NCI-H2107 treated with DMSO at 0.1 percent for 48 hours (cell line): ENCODE measurements around the gene CPNE4.

Experiments
- DNase-seq: peaks from one replicate; lab custom pipeline; 2025; ENCODE audit not compliant: unreplicated experiment; lab: John Stamatoyannopoulos, UW

Gene CPNE4

DNA sequence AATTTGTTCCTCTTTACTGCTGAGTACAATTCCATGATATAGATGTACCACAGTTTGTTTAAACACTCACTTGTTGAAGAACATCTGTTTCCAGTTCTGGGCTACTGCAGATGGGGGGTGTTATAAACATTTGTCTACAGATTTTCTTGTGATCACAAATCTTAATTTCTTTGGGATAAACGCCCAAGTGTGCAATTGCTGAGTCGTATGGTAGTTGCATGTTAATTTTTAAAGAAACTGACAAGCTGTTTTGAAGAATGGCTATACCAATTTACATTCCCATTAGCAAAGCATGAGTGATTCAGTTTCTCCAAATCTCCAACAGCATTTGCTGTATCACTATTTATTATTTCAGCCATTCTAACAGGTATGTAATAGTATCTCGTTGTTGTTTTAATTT, 290.0 kb downstream of the CPNE4 start:
- DNase-seq = no peak

DNA sequence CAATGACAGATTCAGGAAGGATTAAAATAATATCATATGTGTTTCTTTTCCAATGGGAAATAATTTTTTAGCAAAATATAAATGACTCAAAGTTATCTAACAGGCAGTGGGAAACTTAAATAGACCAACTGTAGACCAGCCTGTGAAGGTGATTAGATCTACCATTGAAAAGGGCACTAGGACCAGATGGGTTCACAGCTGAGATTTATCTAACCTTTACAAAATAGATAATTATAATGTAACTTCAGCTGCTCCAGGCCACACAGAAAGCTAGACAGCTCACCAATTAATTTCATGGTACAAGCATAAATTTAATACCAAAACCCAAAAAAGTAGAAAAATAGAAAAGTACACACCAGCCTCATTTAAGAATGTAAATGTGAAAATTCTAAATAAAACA, 291.7 kb downstream of the CPNE4 start:
- no peak for DNase-seq

DNA sequence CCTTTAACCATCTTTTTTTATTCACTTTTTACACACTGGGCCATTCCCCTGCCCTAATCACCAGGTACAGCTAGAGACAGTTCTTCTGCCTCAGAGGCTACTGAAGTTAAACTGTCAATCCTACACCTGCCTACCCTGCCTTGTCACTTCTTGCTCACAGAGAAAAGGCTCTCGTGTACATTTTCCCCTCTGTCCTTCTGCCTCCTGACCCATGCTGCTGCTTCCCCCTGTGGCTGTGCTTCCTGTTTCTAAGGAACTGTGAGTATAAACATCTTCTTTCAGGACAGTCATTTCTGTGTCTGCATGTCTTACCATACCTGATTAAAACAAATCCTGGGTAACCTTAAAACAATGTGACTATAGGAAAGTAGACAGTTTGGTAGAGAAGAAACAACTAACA, 295.6 kb downstream of the CPNE4 start:
- DNase-seq = no peak

DNA sequence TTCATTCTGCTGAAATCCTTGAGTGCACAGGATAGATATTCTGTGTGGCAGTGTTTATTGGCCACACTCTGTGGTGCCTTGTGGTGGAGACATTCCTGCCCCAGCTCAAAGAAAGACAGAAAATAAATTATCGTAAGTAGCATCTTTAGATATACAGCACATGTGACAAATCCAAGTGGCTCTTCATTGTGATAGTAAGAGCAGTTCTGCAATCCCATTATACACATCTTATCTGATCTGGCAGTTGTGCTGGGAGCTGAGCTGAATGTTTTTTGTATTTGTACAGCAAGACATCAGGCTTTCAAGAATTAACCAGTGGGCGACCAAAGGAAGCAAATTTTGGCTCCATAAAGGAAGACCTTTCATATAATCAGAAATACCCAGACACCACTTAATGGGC, 296.7 kb downstream of the CPNE4 start:
- no peak for DNase-seq

DNA sequence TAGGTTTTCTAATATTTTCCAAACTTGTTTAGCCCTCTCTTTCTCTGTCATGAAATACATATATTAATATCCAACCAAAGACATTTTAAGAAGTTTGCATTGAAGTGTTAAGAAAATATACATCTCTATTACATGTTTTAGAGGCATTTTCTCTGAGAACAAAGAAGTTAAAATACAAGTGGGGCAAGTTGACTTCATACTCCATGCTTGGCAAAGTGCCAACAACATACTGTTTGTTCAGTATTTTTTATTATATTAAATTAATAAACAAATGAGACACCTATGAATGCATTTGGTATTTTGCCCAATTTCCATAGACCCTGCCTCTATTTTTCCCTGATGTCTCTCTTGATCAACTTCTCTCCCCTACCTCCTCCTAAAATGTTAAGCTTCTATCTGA, 299.3 kb downstream of the CPNE4 start:
- no peak for DNase-seq

DNA sequence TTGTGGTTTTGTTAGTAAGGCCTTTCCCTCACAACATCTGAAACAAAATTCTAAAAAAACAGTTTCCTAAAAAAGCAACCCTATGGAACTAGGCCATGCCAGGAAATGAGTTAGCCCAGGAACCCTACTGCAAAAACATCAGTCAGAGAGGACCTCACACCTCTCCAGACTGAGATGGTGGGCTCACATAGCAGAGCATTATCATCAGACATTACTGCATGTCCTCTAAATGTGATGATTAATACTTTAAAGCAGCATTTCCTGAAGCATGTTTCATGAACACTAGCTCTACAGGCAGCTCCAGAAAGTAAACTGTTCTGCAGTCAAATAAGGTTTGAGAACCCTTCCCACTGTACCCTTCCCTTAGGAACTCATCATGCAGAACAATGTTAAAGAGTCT, 299.7 kb downstream of the CPNE4 start:
- DNase-seq = no peak

DNA sequence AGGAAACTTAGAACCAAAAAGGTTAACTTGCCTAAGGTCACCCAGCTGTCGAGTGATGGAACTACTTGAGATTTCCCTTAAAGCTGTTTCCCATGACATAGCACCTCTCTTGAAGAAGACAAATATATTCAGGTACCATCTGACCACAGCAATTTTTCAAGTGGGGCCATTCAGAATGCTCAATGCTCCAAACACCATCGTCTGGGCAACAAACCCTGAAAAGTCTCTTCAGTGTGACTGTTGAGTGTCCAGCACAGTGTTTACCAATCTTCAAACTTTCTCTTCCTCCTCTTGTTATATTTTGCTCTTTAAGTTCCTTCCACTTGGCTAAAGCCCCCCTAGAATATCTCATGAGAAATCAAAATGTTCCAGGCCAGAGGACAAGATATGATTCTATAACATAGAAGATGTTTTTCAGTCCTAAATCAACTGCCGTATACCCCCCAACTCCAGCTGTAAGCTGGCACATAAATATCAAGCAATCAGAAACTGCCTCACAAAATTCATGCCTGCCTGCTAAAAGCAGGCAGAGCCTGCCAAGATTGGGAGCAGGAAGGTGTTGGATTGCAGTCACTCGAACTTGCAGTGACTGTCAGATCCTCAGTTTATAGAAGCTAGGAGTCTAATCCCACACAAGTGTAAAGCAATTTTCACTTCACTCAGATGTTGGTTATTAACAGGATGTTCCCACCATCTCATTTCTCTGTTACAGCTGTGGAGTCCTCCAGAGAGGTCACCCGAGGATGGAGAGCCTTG, 301.6 kb downstream of the CPNE4 start:
- no peak for DNase-seq

DNA sequence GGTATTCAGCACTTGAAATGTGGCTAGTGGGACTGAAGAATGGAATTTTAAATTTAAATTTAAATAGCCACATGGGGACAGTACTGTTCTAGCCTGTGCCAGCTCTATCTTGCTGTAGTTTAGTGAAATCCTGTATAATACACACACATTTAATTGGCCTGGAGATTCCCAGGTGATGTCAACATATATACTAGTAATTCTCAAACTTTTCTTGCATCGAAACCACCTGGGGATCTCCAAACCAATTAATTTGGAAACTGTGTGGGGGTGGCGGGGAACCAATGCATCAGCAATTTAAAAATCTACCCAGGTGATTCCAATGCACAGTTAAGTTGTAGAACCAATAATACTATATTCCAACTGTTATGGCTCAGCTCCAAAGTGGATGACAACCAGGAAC, 303.1 kb downstream of the CPNE4 start:
- DNase-seq = no peak

DNA sequence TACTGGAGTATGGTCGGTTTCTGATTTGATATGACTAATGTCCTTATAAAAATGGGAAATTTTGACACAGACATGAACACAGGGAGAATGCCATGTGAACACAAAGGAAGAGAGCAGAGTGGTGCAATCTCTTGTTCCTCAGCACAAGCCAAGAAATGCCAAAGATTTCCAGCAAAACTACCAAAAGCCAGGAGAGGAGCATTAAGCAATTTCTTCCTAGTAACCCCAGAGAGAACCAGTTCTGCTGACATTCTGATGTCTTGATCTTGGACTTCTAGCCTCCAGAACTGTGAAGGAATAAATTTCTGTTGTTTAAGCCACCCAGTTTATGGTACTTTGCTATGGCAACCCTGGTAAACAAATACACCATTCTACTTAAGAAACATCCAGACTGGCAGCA, 304.2 kb downstream of the CPNE4 start:
- no peak for DNase-seq

DNA sequence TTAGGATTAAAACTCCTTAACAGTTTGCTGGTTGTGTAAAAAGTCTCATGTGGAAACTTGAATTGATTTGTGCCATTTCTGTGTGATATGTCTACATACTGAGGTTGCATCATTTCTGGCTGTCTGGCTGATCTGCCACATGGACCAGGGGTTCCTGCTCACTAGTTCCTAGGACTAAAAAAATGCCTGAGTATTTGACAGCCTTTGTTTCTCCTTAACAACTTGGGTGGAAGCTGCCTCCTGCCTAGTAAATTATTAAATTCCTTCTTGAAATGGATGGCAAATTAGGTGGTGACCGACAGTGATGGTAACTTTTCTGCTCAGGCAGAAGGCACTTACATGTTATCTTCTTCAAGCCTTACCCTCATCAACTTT, 305.2 kb downstream of the CPNE4 start:
- DNase-seq = no peak

DNA sequence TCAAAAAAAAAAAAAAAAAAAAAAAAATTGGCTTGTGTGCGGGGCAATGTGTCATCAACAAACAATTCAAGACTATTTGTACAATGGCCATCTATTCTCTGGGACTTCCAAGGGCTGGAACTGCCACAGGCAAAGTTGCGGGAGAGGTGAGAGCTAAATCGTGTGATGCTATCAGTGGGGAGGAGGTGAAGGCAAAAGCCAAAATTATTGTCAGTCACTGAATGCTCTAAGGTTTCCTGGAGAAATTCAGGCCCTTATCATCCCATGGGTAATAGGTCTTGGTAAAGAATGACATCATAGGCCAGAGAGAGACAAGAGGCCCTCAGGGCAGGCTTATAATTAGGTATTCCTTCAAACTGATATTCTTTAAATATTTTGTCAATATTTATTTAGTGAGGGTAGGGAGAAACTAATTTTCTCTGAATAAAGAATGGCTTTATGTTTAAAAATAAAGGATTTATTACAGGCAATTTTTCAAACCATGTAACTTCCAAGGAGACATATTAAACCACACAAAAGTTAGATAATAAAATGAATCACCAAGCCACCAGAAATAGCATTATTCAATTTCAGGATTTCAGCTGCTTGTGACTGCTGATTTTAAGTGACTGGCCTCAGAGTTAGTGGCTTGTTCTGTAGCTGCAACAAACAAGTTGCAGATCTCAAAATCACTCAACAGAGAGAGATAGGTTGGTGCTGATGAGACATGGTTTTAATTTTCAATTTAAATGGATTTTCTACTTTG, 305.7 kb downstream of the CPNE4 start:
- DNase-seq = no peak

DNA sequence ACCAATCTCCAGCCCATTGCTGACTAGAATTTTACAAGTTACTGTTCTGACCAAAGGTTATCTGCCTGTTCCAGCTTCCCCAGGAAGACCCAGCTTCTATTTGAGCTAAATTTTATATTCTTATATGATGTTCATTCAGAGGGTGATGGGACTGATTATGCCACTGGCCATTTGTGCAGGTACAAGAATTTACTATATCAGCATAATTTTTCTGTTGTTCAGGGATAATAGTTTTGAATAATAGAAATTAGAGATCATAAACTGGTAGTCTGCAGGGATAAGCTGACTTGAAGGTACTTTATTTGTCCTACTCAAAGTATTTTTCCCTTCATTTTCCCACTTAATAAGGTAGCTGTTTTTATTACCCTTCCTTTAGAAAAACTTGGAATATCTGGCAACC, 309.4 kb downstream of the CPNE4 start:
- DNase-seq = no peak

DNA sequence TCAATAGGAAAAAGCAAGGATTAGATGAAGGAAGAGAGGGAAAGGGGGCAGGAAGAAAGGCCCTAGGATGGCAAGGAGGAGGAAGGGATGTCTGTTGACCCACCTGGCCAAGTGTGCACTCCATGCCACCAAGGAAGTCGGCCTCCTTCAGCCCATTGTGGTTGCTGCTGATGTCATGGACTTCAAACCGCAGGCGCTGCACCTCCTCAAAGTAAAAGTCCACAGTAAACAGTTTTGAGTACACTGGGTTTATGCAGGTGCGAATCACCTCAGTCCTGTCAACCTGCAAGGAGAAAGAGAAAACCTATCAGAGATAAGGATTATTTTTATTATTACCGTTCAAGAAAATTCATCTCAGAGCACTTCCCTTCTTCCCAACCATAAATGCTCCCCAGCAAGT, 311.5 kb downstream of the CPNE4 start:
- DNase-seq = no peak

DNA sequence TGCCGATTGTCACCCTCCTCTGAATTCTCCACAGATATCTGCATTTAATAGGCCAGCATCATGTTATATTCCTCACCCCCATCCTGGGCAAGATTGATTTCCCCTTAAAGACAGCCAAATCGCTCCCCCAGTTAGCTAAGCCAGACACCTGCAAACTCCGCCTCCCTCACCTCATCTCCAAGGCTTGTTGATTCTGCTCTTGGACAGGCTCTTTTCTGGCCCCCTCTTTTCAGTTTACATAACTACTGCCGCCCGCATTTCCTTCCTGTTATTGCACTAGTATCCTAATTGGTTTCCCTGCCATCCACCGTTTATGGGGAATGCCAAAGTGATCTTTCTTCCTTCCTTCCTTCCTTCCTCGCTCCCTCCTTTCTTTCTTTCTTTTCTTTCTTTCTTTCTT, 317.3 kb downstream of the CPNE4 start:
- no peak for DNase-seq

DNA sequence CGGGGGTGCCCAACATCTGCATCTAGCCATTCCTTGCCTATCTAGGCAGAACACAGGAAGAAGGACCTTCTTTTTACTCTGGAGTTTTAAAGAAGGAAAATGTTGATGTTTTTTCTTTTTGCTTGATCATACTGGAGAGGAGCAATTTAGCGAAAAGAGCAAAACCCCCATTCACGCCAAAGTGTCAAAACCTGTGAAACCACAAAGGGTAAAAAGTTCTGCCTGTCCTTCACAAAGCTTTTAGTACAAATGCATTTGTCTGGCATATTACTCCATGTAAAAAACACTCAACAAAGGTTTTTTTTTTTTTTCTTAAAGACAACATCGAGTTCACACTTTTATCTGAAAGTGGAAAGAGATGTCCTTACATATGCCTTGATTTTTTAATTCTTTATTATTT, 317.9 kb downstream of the CPNE4 start:
- DNase-seq = no peak

DNA sequence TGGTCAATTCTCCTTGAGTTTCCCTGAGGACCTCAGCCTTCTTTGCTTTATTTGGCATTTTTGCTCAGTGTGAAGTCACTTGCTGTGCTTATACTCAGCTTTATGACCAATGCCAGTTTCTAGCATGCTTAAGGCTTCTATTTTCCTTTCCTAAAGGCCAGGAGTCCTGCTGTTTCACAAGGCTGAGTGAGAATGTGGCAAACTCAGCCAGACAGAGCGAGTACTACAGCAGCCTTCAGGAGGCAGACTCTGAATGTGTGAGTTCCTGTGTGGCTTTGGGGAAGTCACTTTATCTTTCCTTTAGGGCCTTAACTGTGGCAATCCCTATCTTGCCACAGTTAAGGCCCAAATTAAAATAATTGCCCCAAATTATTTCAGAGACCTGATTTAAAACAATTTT, 318.8 kb downstream of the CPNE4 start:
- no peak for DNase-seq

DNA sequence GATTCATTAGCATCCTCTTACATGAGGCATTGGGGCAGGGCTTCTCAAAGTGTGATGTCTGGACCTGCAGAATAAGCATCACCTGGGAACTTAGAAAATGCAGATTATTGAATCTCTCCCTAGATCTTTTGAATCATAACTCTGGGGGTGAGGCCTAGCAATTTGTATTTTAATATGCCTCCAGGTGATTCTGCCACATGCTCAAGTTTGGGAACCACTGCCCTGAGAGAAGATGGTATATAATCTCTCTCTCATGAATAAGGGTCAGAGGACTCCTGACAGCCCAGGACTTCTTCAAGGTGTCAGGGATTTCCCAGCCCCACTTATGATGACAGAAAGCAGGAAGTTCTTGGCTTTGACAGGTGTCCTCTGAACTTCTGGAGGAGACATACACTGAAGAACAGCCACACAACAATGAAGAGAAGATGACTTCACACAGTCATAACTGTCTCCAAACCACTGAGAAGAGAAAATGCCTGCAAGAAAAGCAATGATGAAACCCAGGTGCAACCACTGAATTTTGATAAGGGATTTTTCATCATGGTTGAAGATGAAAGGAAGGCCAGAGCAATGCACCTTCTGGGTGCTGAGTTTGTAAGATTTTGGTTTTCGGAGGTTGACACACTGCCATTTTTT, 320.1 kb downstream of the CPNE4 start:
- no peak for DNase-seq

DNA sequence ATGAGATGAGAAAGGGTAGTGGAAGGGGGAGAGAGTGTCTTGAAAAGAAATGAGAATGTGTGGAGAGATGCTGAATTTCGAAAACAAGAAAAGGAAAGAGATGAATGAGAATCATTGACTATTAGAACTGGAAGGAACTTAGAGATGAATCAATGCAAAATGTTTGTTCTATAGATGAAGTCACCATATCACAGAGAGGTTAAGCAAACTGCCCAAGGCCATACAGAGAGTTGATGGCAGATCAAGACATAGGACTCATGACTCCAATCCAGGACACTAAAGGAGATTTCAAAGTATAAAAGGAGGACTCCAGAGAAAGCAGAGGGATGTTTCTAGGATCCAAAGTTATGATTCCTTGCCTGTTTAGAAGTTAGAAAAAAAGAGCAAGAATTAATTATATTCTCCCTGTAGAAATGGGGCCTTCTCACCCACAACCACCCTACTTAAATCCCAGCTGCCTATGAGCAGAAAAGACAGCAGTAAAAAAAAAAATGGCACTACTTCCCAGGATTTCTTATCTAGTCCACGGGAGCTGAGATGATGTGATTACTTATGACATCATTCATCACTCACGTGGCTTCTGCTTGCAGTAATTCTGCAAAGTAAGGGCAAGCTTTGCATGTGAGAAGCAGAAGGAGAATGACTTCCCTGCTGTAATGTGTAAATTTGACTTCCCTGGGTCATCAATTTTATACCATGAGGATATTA, 321.2 kb downstream of the CPNE4 start:
- DNase-seq = no peak

DNA sequence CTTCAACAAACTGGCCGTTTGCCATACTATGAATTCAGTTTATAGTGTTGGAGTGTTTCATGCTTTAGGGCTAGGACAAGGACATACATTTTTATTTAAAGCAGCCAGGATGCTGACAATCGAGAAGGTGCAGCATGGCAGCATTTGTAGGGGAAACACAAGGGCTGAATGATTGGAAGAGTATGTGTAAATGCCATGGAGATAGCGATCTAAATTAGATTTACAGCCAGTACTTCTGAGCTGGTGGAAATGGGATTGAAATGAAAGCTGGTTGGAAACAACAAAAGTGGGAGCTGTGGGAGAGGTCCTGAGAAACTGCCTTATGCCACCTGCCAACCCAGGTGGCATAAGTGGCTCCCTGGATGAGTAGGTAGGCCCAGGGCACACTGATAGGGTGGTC, 322.2 kb downstream of the CPNE4 start:
- DNase-seq = no peak

DNA sequence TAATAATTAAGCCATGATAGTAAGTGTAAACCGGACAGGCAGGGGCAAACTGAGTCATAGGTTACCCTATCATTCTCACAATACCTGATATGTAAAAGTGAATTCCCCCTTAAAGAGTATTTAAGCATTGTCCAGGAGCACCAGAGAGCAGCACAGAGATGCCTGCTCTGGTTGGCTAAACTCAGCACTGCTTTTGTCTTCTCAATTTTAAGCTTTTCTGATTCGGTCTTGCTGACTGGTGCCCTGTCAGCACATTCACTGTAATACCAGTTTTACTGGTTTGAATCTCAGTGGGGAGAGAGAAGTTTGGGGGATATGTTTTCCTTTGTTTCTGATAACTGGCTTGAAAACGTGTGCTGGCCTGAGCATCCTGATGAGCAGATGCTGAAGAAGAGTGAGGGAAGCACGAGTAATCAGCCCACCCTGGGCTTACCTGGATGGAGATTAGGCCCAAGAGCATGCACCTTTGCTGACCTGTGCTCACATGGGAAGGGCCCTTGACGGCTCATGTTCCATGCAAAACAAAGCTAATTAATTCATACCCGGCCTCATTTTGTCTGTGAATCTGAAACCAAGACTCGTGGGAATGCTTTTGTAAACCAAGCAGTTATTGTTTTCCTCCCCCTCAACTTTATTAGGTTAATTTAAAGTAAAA, 323.6 kb downstream of the CPNE4 start:
- DNase-seq = no peak

DNA sequence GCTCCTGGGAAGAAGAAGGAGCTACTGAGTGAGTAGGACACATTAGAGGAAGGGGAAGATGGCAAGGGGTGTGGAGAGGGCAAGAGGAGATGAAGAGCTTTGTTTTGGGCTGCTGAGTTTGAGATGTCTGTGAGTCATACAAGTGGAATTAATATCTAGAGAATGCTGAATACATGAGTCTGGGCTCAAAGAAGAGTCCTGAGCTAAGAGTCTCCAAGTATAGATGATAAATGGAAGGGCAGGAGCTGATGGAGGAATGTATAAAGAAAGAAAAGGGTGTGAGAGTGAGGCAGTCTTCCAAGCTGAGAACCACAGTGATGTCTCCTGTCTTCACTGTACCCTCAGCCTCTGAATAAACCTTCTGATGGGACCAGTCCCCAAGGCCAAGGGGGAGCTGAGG, 326.6 kb downstream of the CPNE4 start:
- no peak for DNase-seq
